IMR-90 (cell line): ENCODE data around the gene NLRP10.

Experiments used
- MXI1 ChIP-seq: IDR thresholded peaks from 2 replicates; pipeline ENCODE4 v1.6.1; 2012; ENCODE audit warnings: low read depth, mild to moderate bottlenecking, low read length, moderate library complexity, borderline replicate concordance
- POLR2A ChIP-seq: IDR thresholded peaks from 2 replicates; pipeline ENCODE4 v1.6.1; 2012; ENCODE audit warnings: mild to moderate bottlenecking, low read depth, low read length
- RFX5 ChIP-seq: IDR thresholded peaks from 2 replicates; pipeline ENCODE4 v1.8.0; 2012; ENCODE audit warnings: low read depth, mild to moderate bottlenecking, low read length, moderate library complexity
- TF ChIP-seq, protein P1 (sequence below): conservative IDR thresholded peaks from 2 replicates; pipeline ENCODE4 v1.5.1; 2012; ENCODE audit warnings: mild to moderate bottlenecking, low read depth, low read length, improper control_type of control experiment
- TF ChIP-seq, protein P2 (sequence below): fragments of 150-350 bp; IDR thresholded peaks from 2 replicates; pipeline ENCODE4 v1.6.1; 2017; ENCODE audit warnings: mild to moderate bottlenecking, antibody characterized with exemption, low read length, low read depth
- TF ChIP-seq, protein P3 (sequence below): fragments of 150-350 bp; IDR thresholded peaks from 2 replicates; pipeline ENCODE4 v1.6.1; 2016; ENCODE audit warnings: low read depth, mild to moderate bottlenecking, low read length, moderate library complexity, borderline replicate concordance

DNA sequence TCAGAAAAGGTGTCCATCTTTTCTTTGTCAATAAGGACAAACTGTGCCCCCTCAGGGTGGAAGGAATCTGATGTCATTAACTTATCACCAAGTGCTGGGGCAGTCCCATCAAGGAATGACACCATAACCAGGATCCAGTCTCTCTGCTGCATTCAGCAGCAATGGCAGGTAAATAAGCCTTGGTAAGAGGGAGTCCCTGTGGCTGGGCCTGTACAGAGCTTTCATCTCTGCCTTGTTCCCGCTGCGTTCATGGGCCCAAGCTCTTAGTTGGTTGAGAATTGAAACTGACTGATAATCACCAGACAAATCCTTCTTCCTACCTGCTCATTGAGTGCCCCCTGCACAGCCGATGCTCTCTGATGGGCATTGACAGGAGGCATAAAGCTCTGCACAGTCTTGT lies 44.6 kb upstream of the NLRP10 start:
- TF ChIP-seq, protein P1, sequence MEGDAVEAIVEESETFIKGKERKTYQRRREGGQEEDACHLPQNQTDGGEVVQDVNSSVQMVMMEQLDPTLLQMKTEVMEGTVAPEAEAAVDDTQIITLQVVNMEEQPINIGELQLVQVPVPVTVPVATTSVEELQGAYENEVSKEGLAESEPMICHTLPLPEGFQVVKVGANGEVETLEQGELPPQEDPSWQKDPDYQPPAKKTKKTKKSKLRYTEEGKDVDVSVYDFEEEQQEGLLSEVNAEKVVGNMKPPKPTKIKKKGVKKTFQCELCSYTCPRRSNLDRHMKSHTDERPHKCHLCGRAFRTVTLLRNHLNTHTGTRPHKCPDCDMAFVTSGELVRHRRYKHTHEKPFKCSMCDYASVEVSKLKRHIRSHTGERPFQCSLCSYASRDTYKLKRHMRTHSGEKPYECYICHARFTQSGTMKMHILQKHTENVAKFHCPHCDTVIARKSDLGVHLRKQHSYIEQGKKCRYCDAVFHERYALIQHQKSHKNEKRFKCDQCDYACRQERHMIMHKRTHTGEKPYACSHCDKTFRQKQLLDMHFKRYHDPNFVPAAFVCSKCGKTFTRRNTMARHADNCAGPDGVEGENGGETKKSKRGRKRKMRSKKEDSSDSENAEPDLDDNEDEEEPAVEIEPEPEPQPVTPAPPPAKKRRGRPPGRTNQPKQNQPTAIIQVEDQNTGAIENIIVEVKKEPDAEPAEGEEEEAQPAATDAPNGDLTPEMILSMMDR, result no peak
- no peak for TF ChIP-seq POLR2A
- TF ChIP-seq, protein P2, sequence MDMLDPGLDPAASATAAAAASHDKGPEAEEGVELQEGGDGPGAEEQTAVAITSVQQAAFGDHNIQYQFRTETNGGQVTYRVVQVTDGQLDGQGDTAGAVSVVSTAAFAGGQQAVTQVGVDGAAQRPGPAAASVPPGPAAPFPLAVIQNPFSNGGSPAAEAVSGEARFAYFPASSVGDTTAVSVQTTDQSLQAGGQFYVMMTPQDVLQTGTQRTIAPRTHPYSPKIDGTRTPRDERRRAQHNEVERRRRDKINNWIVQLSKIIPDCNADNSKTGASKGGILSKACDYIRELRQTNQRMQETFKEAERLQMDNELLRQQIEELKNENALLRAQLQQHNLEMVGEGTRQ, result no peak
- TF ChIP-seq MXI1, result no peak
- TF ChIP-seq, protein P3, sequence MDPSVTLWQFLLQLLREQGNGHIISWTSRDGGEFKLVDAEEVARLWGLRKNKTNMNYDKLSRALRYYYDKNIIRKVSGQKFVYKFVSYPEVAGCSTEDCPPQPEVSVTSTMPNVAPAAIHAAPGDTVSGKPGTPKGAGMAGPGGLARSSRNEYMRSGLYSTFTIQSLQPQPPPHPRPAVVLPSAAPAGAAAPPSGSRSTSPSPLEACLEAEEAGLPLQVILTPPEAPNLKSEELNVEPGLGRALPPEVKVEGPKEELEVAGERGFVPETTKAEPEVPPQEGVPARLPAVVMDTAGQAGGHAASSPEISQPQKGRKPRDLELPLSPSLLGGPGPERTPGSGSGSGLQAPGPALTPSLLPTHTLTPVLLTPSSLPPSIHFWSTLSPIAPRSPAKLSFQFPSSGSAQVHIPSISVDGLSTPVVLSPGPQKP, result no peak
- TF ChIP-seq RFX5, result no peak
